Gastrocnemius medialis (tissue), 4 donors: ENCODE results near the gene HSD3B7.

Experiments used
- CTCF ChIP-seq, 5 experiments: fragments of 450-650 bp in 3 of 5; fragments of 200-600 bp in 2 of 5; sonication (generic) in 2 of 5; IDR thresholded peaks in 4 of 5; conservative IDR thresholded peaks in 1 of 5; 1 replicate in 4 of 5; 2 replicates in 1 of 5; pipeline ENCODE4 v1.5.1; 2016 to 2019; ENCODE audit warnings: antibody characterized with exemption in 5 of 5, mild to moderate bottlenecking in 3 of 5, moderate library complexity in 3 of 5
- POLR2A ChIP-seq, 2 donors: fragments of 450-650 bp; IDR thresholded peaks; one replicate each; pipeline ENCODE4 v1.6.1; 2017; ENCODE audit warnings: antibody characterized with exemption in 2 of 2, mild to moderate bottlenecking in 2 of 2, moderate library complexity in 2 of 2

DNA sequence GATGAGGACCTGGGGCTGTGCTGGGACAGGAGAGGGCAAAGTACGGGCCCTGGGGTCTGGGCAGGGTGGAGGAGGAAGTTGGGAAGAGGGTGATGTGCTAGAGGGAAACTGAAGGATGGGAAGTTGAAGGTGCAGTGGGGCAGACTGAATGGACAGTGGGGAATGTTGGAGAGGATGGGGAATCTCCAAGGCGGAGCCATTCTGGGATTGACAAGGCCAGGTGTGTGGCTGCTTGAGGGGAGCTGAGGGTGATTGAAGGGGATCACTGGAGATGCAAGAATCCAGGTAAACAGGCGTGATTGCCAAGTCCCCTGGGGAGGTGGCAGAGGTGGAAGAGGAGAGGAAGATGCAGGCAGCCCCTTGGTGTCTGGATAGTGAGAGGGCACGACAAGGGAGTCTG is 8.5 kb upstream of the HSD3B7 start:
- TF ChIP-seq CTCF (IDR thresholded peaks at IDR 0.05 in 4 of 5, conservative IDR thresholded peaks at IDR 0.05 in 1 of 5) = no peak
- TF ChIP-seq POLR2A (IDR thresholded peaks at IDR 0.05) = no peak
